ES-I3 (cell line): Measurements from ENCODE around the gene NCKAP5.

ENCODE experiments used
- H3K36me3 ChIP-seq: 2 replicates; pipeline ENCODE4 v1.6.1; 2013; ENCODE audit warnings: mild to moderate bottlenecking, low read length, control low read depth, moderate library complexity; ENCODE audit not compliant: insufficient read depth
- H3K4me1 ChIP-seq: 2 replicates; pipeline ENCODE4 v1.6.1; 2013; ENCODE audit warnings: mild to moderate bottlenecking, control low read depth, low read length; ENCODE audit not compliant: insufficient read depth
- H3K9ac ChIP-seq: 2 replicates; pipeline ENCODE4 v1.6.1; 2013; ENCODE audit warnings: low read depth, mild to moderate bottlenecking, low read length, moderate library complexity
- H3K9me3 ChIP-seq: 2 replicates; pipeline ENCODE4 v1.6.1; 2013; ENCODE audit warnings: mild to moderate bottlenecking, low read length, moderate library complexity; ENCODE audit not compliant: control insufficient read depth, insufficient read depth

Gene NCKAP5

GRCh38 chr2:133194362-133194655 lies 374.0 kb downstream of the NCKAP5 start:
- Histone ChIP-seq H3K9me3 (no peaks in the 10 kb centered on the region), H3K9ac (no peak overlapping the region), H3K4me1 (no peaks in the 10 kb centered on the region), H3K36me3 (no peaks in the 10 kb centered on the region)

- Histone ChIP-seq H3K36me3 (no peaks in the 10 kb centered on the region), H3K9ac (no peak overlapping the region), H3K9me3 (no peaks in the 10 kb centered on the region), H3K4me1 (no peaks in the 10 kb centered on the region)
Measured at GRCh38 chr2:133193544-133194361, 374.5 kb downstream of the NCKAP5 start.

GRCh38 chr2:133192028-133192427 lies 376.2 kb downstream of the NCKAP5 start:
- H3K36me3 ChIP-seq = no peaks in the 10 kb centered on the region
- H3K4me1 ChIP-seq = no peaks in the 10 kb centered on the region
- no peaks in the 10 kb centered on the region for H3K9me3 ChIP-seq
- H3K9ac ChIP-seq = no peak overlapping the region

- H3K9ac ChIP-seq = no peak overlapping the region
- H3K9me3 ChIP-seq = no peaks in the 10 kb centered on the region
- H3K4me1 ChIP-seq = no peaks in the 10 kb centered on the region
- H3K36me3 ChIP-seq = no peaks in the 10 kb centered on the region
Measured at GRCh38 chr2:133177196-133177595, 391.1 kb downstream of the NCKAP5 start.

- H3K36me3 ChIP-seq = no peaks in the 10 kb centered on the region
- no peaks in the 10 kb centered on the region for H3K9me3 ChIP-seq
- H3K4me1 ChIP-seq = no peaks in the 10 kb centered on the region
- no peak overlapping the region for H3K9ac ChIP-seq
Measured at GRCh38 chr2:133175926-133176325, 392.3 kb downstream of the NCKAP5 start.

GRCh38 chr2:133173224-133173623 lies 395.0 kb downstream of the NCKAP5 start:
- Histone ChIP-seq H3K9me3 (no peaks in the 10 kb centered on the region), H3K36me3 (no peaks in the 10 kb centered on the region), H3K9ac (no peak overlapping the region), H3K4me1 (no peaks in the 10 kb centered on the region)

GRCh38 chr2:133171393-133172004 lies 396.8 kb downstream of the NCKAP5 start:
- H3K9me3 ChIP-seq = no peaks in the 10 kb centered on the region
- H3K36me3 ChIP-seq = no peaks in the 10 kb centered on the region
- H3K4me1 ChIP-seq = no peaks in the 10 kb centered on the region
- no peak overlapping the region for H3K9ac ChIP-seq

- Histone ChIP-seq H3K9me3 (no peaks in the 10 kb centered on the region), H3K9ac (no peak overlapping the region), H3K36me3 (no peaks in the 10 kb centered on the region), H3K4me1 (no peaks in the 10 kb centered on the region)
Measured at GRCh38 chr2:133169274-133169912, 398.9 kb downstream of the NCKAP5 start.

- no peaks in the 10 kb centered on the region for H3K9me3 ChIP-seq
- H3K4me1 ChIP-seq = no peaks in the 10 kb centered on the region
- no peak overlapping the region for H3K9ac ChIP-seq
- H3K36me3 ChIP-seq = no peaks in the 10 kb centered on the region
Measured at GRCh38 chr2:133167990-133168389, 400.3 kb downstream of the NCKAP5 start.

GRCh38 chr2:133167223-133167622 lies 401.0 kb downstream of the NCKAP5 start:
- Histone ChIP-seq H3K9ac (no peak overlapping the region), H3K4me1 (no peaks in the 10 kb centered on the region), H3K9me3 (no peaks in the 10 kb centered on the region), H3K36me3 (no peaks in the 10 kb centered on the region)

GRCh38 chr2:133166031-133166430 lies 402.2 kb downstream of the NCKAP5 start:
- Histone ChIP-seq H3K4me1 (no peaks in the 10 kb centered on the region), H3K36me3 (no peaks in the 10 kb centered on the region), H3K9me3 (no peaks in the 10 kb centered on the region), H3K9ac (no peak overlapping the region)

- H3K9me3 ChIP-seq = no peaks in the 10 kb centered on the region
- no peaks in the 10 kb centered on the region for H3K36me3 ChIP-seq
- H3K9ac ChIP-seq = no peak overlapping the region
- H3K4me1 ChIP-seq = no peaks in the 10 kb centered on the region
Measured at GRCh38 chr2:133163111-133163510, 405.2 kb downstream of the NCKAP5 start.

GRCh38 chr2:133158442-133158841 lies 409.8 kb downstream of the NCKAP5 start:
- Histone ChIP-seq H3K4me1 (no peaks in the 10 kb centered on the region), H3K36me3 (no peaks in the 10 kb centered on the region), H3K9me3 (no peaks in the 10 kb centered on the region), H3K9ac (no peak overlapping the region)

GRCh38 chr2:133158024-133158423 lies 410.2 kb downstream of the NCKAP5 start:
- Histone ChIP-seq H3K9me3 (no peaks in the 10 kb centered on the region), H3K4me1 (no peaks in the 10 kb centered on the region), H3K9ac (no peak overlapping the region), H3K36me3 (no peaks in the 10 kb centered on the region)

- H3K36me3 ChIP-seq = no peaks in the 10 kb centered on the region
- no peak overlapping the region for H3K9ac ChIP-seq
- H3K4me1 ChIP-seq = no peaks in the 10 kb centered on the region
- H3K9me3 ChIP-seq = no peaks in the 10 kb centered on the region
Measured at GRCh38 chr2:133157141-133157540, 411.1 kb downstream of the NCKAP5 start.
